ENCODE data around the gene BMS1. TPM values are rescaled to one million over a fixed set of nuclear protein-coding genes. Genes with fewer than 3 reads are reported as not detected.
"Not testable (repeated sequence)": the region's sequence is repeated elsewhere in the genome, so short reads cannot be mapped to it uniquely, and the experiment has no call there.

BMS1 gene
- 20.3 and 26.5 TPM in 2 replicates for total RNA-seq

- DNase-seq (ENCODE audit: low read depth) = peak; percentile 84
These were observed at the start of gene BMS1 for GRCh38 chr10:42782446-42783180. Gene BMS1, plus strand, starts transcription at chr10:42782795. Its CDS starts 1,600 bp downstream, at chr10:42784395.

GRCh38 chr10:42734536-42734935, 48.1 kb upstream of the BMS1 start:
- DNase-seq (ENCODE audit: low read depth) = no peak

- DNase-seq (ENCODE audit: low read depth) = no peak
These were observed 43.9 kb upstream of the BMS1 start for GRCh38 chr10:42738679-42739078.

GRCh38 chr10:42741536-42741935, 41.1 kb upstream of the BMS1 start:
- DNase-seq (ENCODE audit: low read depth) = not testable (repeated sequence)

- DNase-seq (ENCODE audit: low read depth) = no peak
These were observed 38.9 kb upstream of the BMS1 start for GRCh38 chr10:42743697-42744096.

GRCh38 chr10:42744134-42744701, 38.4 kb upstream of the BMS1 start:
- no peak for DNase-seq (ENCODE audit: low read depth)

GRCh38 chr10:42753126-42753506, 29.5 kb upstream of the BMS1 start:
- peak; percentile 43 for DNase-seq (ENCODE audit: low read depth)

GRCh38 chr10:42753507-42754154, 29.0 kb upstream of the BMS1 start:
- no peak for DNase-seq (ENCODE audit: low read depth)

- DNase-seq (ENCODE audit: low read depth) = no peak
These were observed 28.2 kb upstream of the BMS1 start for GRCh38 chr10:42754155-42755027.

- no peak for DNase-seq (ENCODE audit: low read depth)
These were observed 27.6 kb upstream of the BMS1 start for GRCh38 chr10:42755028-42755451.

GRCh38 chr10:42755556-42756093, 27.0 kb upstream of the BMS1 start:
- DNase-seq (ENCODE audit: low read depth) = no peak

- no peak for DNase-seq (ENCODE audit: low read depth)
These were observed 14.7 kb upstream of the BMS1 start for GRCh38 chr10:42767906-42768305.

- DNase-seq (ENCODE audit: low read depth) = no peak
These were observed 13.9 kb upstream of the BMS1 start for GRCh38 chr10:42768581-42769152.

GRCh38 chr10:42769173-42769572, 13.4 kb upstream of the BMS1 start:
- DNase-seq (ENCODE audit: low read depth) = no peak

GRCh38 chr10:42769673-42770072, 12.9 kb upstream of the BMS1 start:
- DNase-seq (ENCODE audit: low read depth) = no peak

GRCh38 chr10:42776681-42777080, 5.9 kb upstream of the BMS1 start:
- DNase-seq (ENCODE audit: low read depth) = no peak

GRCh38 chr10:42780456-42780855, 2.1 kb upstream of the BMS1 start:
- DNase-seq (ENCODE audit: low read depth) = no peak

- no peak for DNase-seq (ENCODE audit: low read depth)
These were observed 626 bp upstream of the BMS1 start for GRCh38 chr10:42781893-42782445.

GRCh38 chr10:42783181-42783549, 570 bp downstream of the BMS1 start:
- peak; percentile 56 for DNase-seq (ENCODE audit: low read depth)

- DNase-seq (ENCODE audit: low read depth) = no peak
These were observed 3.2 kb downstream of the BMS1 start for GRCh38 chr10:42785759-42786158.

- no peak for DNase-seq (ENCODE audit: low read depth)
These were observed 8.2 kb downstream of the BMS1 start for GRCh38 chr10:42790835-42791234.

All from renal cortical epithelial cell (primary cell).